GM21528 (cell line): ENCODE data around the gene FLT3.
"Not testable (repeated sequence)": the region's sequence is repeated elsewhere in the genome, so short reads cannot be mapped to it uniquely, and the experiment has no call there.

Source experiments
- ATAC-seq: cut with Tn5 transposase; IDR thresholded peaks from one replicate; pipeline ENCODE4 v1.9.1; 2021; ENCODE audit warnings: mild to moderate bottlenecking, moderate library complexity; ENCODE audit not compliant: unreplicated experiment, low FRiP score

Gene FLT3

GRCh38 chr13:28101886-28102285, 1.5 kb upstream of the FLT3 start:
- not testable (repeated sequence) for ATAC-seq

- ATAC-seq = no peak
Measured at GRCh38 chr13:28099396-28100149, 803 bp downstream of the FLT3 start.

GRCh38 chr13:28097503-28097902, 2.9 kb downstream of the FLT3 start:
- no peak for ATAC-seq

DNA sequence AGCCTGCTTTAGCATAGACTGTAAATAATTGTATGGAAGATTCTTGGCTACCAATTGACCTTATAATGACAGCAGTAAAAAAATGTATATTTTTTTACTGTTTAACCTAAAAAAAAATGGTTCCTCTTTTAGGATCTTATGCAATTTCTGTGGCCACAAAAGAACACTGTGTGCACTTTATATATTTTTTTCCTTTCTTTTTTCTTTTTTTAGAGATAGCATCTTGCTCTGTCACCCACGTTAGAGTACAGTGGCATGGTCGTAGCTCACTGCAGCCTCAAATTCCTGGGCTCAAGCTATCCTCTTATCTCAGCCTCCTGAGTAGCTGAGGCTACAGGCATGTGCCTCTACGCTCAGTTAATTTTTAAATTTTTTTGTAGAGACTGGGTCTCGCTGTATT, 6.1 kb downstream of the FLT3 start:
- no peak for ATAC-seq

DNA sequence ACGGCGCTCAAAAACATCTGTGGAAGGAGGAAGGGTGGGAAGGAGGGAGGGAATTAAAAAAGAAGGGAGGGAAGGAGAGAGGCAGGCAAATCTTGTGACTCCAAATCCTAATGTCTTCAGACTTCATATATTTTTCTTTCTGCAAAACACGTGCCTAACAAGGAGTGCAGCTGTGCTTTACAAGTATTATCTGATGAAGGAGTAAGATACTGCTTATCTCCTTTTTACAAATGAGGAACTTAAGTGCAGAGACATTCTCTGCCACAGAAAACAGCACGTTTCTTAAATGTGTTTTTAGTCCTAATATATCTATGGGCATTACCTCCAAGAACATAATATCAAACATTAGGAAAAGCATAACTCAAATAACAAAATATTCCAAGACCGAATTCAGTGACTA, 6.5 kb downstream of the FLT3 start:
- no peak for ATAC-seq

- no peak for ATAC-seq
Measured at GRCh38 chr13:28092431-28092830, 7.9 kb downstream of the FLT3 start.

- ATAC-seq = no peak
Measured at GRCh38 chr13:28089065-28089464, 11.3 kb downstream of the FLT3 start.

DNA sequence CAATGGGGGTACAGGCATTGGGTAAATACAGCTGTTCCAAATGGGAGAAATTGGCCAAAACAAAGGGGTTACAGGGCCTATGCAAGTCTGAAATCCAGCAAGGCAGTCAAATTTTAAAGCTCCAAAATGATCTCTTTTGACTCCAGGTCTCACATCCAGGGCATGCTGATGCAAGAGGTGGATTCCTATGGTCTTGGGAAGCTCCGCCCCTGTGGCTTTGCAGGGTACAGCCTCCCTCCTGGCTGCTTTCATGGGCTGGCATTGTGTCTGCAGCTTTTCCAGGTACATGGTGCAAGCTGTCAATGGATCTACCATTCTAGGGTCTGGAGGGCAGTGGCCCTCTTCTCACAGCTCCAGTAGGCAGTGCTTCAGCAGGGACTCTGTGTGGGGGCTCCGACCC, 22.6 kb downstream of the FLT3 start:
- not testable (repeated sequence) for ATAC-seq

- no peak for ATAC-seq
Measured at GRCh38 chr13:28077231-28077630, 23.1 kb downstream of the FLT3 start.

GRCh38 chr13:28071424-28071823, 29.0 kb downstream of the FLT3 start:
- ATAC-seq = no peak

DNA sequence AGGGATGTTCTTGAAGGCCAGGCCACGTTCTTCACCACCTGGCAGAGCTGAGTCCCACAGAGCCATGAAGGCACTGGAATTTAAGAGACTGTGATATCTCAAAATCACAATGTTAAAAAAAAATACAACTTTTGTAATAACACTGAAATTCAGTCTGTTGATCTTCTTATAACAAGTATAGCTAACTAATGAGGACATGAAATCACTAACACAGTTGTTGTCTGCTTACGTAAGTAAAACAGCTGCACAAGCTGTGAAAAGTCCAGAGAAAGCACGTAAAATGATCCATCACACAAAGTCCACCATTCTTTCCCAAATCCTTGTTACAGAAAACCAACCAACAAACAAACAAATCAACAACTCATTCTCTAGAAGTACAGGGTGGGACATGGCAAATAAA, 32.9 kb downstream of the FLT3 start:
- no peak for ATAC-seq

GRCh38 chr13:28058866-28059613, 41.3 kb downstream of the FLT3 start:
- no peak for ATAC-seq

DNA sequence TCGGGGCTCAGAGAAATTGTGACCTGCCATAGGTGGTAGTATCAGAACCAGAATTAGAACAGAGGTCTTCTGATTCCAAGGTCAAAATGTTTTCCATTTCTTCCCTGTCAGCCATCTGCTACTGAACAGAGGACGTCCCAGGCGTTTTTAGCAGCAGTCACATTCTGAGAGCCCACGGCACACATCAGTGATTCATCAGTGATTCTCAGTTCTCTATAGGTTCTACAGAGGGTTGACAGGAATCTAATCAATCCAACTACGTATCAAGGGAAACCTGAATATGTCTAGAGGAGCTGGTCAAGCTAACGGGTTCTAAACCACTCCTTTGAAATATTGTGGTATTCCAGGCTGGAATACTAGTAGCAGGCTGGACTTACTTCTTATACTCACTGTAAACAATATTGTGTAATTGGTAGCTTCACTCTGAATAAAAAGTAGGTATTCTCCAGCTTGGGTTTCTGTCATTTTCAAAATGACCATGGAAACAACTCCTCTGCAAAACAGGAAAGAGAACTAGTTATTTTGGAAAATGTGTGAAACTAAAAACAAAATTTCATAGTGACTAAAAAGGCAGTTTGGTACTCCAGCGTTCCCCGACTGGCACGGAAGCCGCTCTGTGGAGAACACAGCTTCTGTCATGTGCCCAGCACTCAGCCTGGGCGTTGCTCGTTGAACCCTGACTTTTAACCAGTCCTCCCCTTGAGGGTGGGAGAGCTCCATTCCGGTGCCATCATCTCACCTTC, 43.2 kb downstream of the FLT3 start:
- no peak for ATAC-seq

DNA sequence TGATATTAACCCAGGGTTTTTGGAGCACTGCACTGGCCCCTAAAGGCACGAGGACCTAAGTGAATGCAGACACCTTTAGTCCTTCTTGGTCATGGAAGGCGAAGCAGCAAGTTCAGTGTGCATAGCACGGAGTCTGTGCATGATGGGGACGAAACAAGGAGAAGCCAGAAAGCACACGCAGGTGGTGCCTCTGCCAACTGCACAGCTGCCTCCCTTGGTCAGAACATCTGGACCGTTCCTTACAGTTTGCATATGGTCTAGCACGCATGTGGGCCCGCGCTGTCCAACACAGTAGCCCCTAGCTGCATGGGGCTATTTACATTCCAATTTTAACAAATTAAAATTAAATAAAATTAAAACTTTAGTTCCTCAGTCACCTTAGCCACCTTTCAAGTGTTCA, 44.0 kb downstream of the FLT3 start:
- no peak for ATAC-seq

DNA sequence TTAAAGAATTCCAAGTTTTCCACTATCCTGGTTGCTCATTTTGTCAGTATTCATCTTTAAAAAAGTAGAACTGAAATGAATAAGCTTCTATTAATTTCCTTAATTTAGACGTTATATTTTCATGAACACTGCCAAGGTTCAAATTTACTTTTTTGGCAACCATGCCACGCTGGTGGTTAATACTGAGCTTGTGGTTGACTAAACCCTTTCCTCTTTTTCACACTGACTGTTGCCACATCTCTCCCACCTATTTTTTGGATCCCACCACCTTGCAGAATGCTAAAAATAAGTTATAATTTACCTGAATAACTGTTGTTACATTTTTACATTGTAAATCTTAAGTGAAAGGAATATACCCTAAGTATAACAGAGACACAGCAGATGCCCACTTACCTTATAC, 45.0 kb downstream of the FLT3 start:
- ATAC-seq = no peak

- no peak for ATAC-seq
Measured at GRCh38 chr13:28052945-28053344, 47.4 kb downstream of the FLT3 start.

GRCh38 chr13:28049880-28050875, 50.2 kb downstream of the FLT3 start:
- ATAC-seq = peak; percentile 51

- no peak for ATAC-seq
Measured at GRCh38 chr13:28049215-28049614, 51.2 kb downstream of the FLT3 start.

DNA sequence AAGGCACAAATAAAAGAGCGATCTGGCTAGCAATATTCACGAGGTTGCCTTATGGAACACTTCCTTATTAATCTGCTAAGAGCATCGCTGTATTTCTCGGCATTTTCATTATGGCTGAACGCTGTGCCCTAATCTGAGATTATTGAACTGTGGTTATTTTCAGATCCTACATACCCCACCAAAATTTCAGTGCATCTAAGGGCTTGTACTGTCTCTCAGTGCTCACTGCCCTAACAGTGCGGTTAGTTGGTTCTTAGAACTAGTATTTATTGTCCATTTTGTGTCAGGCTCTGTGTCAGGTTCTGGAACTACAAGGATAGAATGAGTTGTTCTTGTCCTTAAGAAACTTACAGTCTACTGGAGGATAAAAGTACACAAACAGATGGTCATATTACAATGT, 51.6 kb downstream of the FLT3 start:
- ATAC-seq = no peak

DNA sequence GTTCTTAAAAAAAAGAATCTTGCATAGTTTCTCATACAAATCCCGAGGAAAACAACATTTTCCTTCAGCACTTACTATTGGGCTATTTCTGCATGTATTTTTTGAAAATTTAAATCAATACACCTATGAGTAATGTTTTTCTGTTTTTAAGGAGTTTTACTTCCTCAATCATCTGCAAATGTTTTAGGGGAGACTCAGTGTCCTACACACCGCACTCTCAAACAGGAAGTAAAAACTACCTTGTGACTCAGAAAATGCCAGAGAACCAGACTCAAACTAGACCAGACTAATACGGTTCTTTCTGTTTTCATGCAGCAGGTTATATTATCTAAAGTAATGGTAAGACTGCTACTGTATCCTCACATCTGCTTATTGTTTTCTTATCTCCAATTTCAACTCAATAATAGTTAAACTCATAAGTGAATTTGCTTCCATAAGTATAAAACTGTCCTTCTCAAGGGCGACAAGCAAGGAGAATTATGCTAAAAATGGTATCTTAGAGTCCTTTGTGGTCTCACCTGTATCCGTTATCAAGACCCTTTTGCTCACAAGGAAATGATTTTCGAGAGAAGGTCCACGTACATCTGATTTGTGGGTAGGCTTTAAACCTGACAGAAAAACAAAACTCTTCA, 52.5 kb downstream of the FLT3 start:
- peak; percentile 87 for ATAC-seq
